Raji (cell line): ENCODE results near the gene SLC39A13.

Experiments
- POLR2A ChIP-seq: IDR thresholded peaks from 2 replicates; pipeline ENCODE4 v1.6.1; 2011; ENCODE audit warnings: low read depth, low read length, control low read depth; ENCODE audit not compliant: insufficient read depth

SLC39A13 gene

DNA sequence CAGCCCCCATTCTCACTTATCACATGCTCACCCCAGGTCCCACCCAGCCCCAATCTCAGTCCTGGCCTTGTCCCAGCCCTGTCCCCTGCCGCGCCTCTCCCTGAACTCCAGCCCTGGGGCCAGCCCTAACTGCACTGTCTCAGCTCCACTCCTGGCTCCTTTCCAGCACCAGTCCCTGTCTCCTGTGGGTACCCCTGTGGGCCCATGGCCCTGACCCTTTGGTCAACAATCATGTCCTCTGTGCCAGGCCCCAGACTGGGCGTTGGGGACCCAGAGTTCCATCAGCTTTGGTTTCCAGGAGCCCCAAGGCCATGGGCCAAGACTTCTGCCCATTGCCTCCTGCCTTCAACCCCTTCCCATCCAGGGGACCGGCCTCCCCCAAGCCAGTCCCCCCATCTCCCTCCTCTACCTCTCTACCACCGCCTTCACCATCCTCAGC, 30.8 kb upstream of the SLC39A13 start:
- TF ChIP-seq POLR2A, result no peak

DNA sequence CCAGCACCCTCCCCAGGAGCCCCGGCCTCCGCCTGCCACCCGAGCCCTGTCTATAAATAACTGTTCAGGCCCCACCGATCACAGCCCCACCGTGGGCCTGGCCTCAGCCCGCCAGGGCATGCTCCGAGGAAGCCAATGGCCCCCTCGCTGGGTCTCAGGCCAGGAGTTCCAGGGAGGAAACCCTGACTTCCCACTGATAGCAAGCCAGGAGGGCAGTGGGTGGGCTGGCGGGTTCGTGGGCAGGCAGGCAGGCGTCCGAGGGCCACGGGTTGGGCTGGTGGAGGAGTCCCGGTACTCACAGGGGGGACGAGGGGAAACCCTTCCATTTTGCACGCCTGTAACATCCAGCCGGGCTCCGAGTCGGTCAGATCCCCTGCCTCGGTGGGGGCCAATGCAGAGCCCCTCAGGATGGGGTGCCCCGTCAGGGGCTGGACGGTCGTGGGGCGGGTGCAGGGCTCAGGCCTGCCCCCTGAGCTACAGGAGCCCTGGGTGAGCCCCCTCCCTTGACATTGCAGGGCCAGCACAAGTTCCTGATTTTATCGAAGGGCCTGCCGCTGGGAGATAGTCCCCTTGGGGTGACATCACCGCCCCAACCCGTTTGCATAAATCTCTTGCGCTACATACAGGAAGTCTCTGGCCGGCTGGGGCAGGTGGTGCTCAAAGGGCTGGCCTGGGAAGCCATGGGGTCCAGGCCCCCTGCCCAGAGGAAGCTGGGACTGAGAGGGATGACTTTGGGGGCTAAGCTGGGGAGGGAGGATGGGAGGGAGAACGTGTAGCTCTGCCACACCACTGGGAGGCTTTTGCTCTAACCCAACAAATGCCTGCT, 30.2 kb upstream of the SLC39A13 start, which contains the start of gene SPI1:
Gene SPI1 (minus strand): TSS at position 538 of the 826 bp plus-strand sequence. CDS start 194 bp downstream, at position 344.
- peak; percentile 80 for TF ChIP-seq POLR2A

DNA sequence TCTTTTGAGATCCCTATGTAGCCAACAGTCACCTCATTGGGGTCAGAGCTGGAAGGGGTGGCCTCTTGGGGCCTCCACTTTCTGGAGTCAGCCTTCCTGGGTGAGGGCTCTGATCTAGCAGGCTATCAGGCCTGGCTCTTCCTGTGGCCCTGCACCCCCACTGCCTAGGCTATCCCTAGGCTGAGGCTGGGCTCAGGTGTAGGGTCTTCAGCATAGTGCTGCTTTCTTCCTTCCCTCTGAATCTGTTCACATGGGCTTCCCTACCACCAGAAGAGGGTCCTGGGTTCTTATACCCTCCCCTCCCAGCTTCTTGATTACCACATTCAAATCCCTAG, 29.6 kb upstream of the SLC39A13 start:
- no peak for TF ChIP-seq POLR2A

DNA sequence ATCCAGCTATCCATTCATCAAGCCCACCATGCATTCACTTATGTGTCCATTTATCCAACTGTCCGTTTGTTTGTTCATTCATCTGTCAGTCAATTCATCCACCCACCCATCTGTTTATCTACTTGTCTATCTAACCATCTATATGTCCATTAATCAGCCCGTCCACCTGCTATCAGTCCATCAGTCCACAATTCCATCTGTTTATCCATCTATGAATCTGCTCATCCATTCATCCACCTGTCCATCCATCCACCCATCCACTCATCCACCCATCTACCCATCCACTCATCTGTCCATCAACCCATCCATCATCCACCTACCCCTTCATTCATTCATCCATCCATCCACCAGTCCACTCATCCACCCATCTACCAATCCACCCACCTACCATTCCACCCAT, 29.1 kb upstream of the SLC39A13 start:
- TF ChIP-seq POLR2A, result no peak

DNA sequence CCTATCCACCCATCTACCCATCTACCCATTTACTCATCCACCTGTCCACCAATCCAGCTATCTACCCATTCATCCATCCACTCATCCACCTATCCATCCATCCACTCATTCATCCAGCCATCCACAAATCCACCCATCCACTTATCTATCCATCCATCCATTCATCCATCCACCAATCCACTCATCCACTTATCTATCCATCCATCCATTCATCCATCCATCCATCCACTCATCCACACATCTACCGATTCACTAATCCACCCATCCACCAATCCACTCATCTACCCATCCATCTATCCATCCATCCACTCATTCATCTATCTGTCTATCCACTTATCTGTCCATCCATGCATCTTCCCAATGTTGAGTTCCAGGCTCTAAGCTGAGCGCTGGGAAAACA, 28.3 kb upstream of the SLC39A13 start:
- TF ChIP-seq POLR2A, result no peak

DNA sequence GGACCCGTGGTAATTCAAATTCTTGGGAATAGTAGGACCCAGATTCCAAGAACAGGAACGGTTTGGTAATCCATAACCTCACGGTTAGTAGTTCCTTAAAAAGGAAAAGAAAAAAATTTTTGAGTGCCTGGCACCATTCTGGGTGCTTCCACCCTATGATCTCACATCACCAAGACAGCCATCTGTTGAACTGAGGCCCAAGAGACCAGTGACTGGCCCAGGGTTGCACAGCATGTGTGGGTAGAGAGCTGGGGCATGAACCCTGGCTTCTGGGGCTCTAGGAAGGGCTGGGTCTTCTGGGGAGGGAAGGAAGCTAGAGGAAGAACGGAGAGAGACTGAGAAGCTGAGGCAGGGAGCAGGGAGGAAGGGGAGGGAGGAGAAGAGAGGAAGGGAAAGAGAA, 25.3 kb upstream of the SLC39A13 start:
- TF ChIP-seq POLR2A, result no peak

DNA sequence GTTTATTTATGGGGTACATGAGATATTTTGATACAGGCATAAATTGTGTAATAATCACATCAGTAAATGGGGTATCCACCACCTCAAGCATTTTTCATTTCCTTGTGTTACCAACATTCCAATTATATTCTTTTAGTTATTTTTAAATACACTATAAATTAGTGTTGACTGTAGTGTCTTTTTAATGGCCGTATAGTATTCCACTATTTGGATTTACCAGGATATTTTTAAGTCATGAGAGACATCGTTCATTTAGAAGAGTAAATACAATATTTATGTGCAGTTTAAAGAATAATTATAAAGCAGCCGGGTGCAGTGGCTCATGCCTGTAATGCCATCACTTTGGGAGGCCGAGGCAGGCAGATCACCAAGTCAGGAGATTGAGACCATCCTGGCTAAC, 23.9 kb upstream of the SLC39A13 start:
- TF ChIP-seq POLR2A, result no peak

DNA sequence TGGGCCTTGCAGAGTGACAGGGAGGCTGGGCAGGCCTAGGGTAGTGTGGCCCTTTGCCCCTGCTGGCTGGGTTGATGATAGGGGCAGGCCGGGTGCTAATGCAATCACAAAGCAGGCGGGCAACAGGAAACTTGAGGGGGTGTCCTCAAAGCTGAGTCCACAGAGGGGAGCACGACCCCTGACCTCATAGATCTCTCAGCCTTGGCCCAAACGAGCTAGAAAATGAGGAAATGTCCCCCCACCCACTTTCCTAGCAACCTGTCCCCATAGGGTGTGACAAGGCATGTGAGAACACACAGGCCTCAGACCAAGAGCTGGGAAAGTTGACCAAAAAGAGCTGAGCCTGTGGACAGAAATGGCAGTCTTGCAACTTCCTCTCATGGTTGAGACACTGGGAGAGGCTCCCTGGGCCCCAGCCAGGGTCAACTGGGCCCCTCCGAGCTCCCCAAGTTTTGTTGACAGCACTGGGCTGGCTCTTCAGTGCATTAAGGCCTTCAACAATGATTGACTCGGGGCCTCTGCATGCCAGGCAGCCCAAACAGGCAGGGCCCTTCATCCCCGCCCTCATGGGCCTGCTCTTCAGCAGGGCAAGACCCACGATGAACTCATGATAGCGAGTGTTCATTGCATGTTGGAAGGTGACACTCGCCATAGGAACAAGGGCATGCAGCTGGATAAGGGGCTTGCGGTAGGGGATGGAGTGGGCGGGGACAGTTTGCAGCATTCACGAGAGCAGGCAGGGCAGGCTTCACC, 20.3 kb upstream of the SLC39A13 start:
- no peak for TF ChIP-seq POLR2A

DNA sequence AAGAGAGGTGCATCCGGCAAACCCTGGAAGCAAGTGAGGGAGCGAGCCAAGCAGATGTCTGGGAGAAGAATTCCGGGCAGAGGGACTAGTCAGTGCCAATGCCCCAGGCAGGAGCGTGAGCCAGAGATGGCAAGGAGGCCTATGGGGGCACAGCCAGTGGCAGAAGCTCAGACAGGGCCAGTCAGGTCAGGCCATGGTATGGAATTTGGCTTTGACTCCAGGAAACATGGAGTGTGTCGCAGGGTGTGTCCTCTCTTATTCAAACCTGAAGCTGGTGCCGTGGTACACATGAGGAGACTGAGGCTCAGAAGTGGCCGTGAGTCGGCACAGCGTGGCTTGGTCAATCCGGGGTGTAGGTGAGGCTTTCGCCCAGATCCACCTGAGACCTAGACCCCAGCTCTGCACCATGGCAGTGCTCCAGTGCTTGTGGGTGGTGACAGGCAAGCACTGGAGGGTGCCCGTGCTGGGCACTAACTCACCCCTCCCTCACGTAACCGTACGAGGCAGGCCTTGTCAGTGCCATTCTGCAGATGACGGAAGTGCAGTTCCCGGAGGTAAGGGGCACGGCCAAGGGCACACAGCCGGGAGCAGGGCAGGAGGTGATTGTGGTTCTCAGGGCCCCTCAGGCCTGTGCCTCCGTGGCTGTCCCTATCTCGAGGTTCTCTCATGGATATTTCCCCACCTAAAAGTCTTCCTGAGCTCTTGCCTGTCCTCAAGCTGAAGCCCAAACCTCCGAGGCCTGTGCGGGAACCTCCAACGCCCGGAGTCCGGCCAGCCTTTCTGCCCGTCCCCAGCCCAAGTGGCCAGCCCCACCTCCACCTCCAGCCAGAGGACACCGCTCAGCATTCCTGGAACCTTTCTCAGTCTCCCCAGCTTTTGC, 19.5 kb upstream of the SLC39A13 start:
- TF ChIP-seq POLR2A, result no peak

DNA sequence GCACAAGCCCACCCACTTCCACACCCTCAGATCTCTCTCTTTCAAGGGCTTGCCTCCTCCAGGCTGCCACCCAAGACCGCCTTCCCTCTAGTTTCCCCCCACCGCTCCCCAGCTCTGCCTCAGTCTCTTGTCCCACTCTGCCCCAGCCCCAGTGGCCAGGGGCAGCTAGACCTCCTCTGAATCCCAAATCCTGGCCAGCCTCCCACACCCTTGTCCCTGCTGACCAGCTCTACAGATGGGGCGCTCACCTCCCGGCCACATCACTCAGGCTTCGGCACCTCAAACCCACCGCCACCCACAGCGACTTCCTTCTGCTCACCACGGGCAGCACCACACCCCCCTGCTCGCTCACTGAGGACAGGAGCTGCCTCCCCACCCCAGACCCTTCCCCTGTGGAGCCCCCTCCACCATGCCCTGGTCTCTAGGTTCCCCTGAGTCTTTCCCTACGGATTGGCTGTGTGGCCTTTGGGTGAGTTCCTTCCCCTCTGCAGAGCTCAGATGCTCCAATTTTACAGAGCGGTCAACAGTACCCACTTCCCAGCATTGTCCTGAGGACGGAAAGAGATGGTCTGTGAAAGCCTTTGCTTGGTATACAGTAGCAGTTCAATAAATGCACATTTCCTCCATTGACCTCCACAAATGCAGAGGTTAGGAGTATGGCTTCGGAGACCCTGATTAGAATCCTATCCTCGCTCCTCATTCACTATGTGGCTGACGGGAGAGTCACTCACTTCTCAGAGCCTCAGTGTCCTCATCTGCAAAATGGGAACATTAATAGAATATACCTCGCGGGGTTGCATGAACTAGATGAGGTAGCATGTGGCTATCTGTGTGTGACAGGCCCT, 18.6 kb upstream of the SLC39A13 start:
- TF ChIP-seq POLR2A, result no peak

DNA sequence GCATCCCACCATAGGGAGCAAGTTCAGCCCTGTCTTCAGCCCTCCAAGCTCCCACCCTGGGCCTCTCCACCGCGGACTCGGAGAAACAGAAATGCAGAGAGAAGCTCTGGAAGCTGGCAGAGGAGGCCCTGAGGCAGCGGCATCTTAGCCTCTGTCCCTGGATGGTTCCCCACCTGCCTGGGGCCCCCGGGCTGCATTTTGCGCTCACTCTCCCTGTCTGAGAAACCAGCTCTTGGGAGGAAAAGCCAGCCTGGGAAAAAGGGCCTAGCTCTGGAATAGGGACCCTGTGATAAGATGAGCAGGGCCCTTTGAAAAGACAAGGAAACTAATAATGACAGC, 18.0 kb upstream of the SLC39A13 start:
- TF ChIP-seq POLR2A, result no peak

DNA sequence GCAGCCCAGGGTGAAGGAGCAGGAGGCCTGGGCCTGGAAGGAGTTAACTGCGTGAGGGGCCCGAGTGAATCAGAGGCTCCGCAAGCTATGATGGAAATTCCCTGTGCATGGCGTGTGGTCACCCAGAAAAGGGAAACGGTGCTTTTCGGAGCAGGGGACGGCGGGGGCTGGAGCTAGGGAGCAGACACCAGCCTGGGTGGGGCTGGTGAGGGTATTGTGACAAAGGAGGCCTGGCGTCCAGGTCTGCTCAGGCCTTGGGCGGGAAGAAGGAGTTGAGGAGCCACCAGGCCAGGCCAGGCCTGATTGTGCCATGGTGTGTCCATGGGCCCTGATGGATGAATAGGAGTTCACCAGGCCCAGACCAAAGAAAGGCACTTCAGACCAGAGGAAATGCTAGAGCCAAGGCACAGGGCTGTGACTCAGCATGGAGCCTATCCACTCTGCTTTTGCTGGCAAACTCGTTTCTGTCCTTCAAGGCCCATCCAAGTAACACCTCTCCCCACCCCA, 17.3 kb upstream of the SLC39A13 start:
- TF ChIP-seq POLR2A, result no peak

DNA sequence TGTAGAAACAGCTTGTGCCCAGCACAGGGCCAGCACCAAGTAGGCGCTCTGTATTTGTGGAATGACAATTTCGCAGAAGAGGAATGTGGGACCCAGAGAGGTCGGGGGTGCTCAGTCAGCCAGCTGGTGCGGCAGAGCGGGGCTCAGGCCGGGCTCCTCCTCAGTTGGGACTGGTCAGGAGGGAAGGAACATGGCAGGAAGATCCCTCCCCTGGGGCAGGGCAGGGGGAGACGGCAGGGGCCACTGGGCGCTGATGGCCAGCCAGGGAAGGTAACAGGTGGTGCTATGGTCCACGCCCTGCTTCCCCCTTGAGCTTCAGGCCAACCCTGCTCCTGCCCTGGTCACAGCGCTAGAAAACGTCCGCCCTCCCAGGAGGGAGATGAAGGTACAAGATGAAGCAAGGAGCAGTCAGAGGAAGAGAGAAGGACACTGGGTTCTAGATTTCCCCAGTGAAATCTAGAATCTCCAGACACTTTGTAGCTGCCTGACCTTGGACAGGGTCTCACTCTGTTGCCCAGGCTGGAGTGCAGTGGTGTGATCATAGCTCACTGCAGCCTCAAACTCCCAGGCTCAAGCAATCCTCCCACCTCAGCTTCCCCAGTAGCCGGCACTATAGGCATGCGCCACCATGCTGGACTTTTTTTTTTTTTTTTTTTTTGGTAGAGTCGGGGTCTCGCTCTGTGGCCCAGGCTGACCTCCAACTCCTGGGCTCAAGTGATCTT, 16.5 kb upstream of the SLC39A13 start:
- no peak for TF ChIP-seq POLR2A
